Measurements from ENCODE around the gene MVK. TPM values are rescaled to one million over a fixed set of nuclear protein-coding genes. Genes with fewer than 3 reads are reported as not detected.
A peak's percentile ranks its signal among the peaks of the same experiment; 100 is the strongest.
"Not testable (repeated sequence)": the region's sequence is repeated elsewhere in the genome, so short reads cannot be mapped to it uniquely, and the experiment has no call there.

Gene MVK
- total RNA-seq, 1 donor from 2014 or later, result 11.8 TPM

- ATAC-seq, result peak; percentile 90
- DNase-seq (ENCODE audit: missing footprints), result peak; percentile 94
- intact Hi-C loops (cut with DNase I), result loop anchor here (1.0 to 10.0 kb wide), 4 partner anchors 81 to 177 kb away; no protein-coding TSS in a partner anchor
Measured at GRCh38 chr12:109597795-109598427, 24.3 kb downstream of the MVK start.

- ATAC-seq (no peak), DNase-seq (ENCODE audit: missing footprints) (no peak)
- intact Hi-C loops (cut with DNase I), result loop anchor here (5.0 to 10.0 kb wide), 2 partner anchors 81 to 164 kb away; no protein-coding TSS in a partner anchor
Measured at GRCh38 chr12:109598428-109598854, 24.8 kb downstream of the MVK start.

- intact Hi-C loops (cut with DNase I), result loop anchor here (5.0 to 10.0 kb wide), 2 partner anchors 82 to 164 kb away; no protein-coding TSS in a partner anchor
- ATAC-seq (no peak), DNase-seq (ENCODE audit: missing footprints) (no peak)
Measured at GRCh38 chr12:109599087-109599486, 25.5 kb downstream of the MVK start.

GRCh38 chr12:109600481-109600880, 26.9 kb downstream of the MVK start:
- DNase-seq (ENCODE audit: missing footprints) (no peak), ATAC-seq (no peak)
- intact Hi-C loops (cut with DNase I), result no loop called here

GRCh38 chr12:109600995-109601394, 27.4 kb downstream of the MVK start:
- no peak for DNase-seq (ENCODE audit: missing footprints)
- intact Hi-C loops (cut with DNase I), result no loop called here

GRCh38 chr12:109601557-109601956, 28.0 kb downstream of the MVK start:
- intact Hi-C loops (cut with DNase I), result no loop called here
- no peak for ATAC-seq
- no peak for DNase-seq (ENCODE audit: missing footprints)

More at GRCh38 chr12:109600995-109601394, 27.4 kb downstream of the MVK start:
- no peak for ATAC-seq

GRCh38 chr12:109602132-109602531, 28.5 kb downstream of the MVK start:
- DNase-seq (ENCODE audit: missing footprints); ATAC-seq; intact Hi-C loops (cut with DNase I): not testable (repeated sequence)

- DNase-seq (ENCODE audit: missing footprints) (no peak), ATAC-seq (no peak)
- intact Hi-C loops (cut with DNase I), result no loop called here
Measured at GRCh38 chr12:109604132-109604585, 30.6 kb downstream of the MVK start.

GRCh38 chr12:109605016-109605415, 31.4 kb downstream of the MVK start:
- no peak for DNase-seq (ENCODE audit: missing footprints)
- intact Hi-C loops (cut with DNase I), result no loop called here
- no peak for ATAC-seq

GRCh38 chr12:109605599-109606228, 32.1 kb downstream of the MVK start:
- no peak for ATAC-seq
- intact Hi-C loops (cut with DNase I), result no loop called here

GRCh38 chr12:109606320-109607028, 32.9 kb downstream of the MVK start:
- ATAC-seq (peak; percentile 81), DNase-seq (ENCODE audit: missing footprints) (no peak)
- intact Hi-C loops (cut with DNase I), result no loop called here

More at GRCh38 chr12:109605599-109606228, 32.1 kb downstream of the MVK start:
- no peak for DNase-seq (ENCODE audit: missing footprints)

GRCh38 chr12:109607618-109608017, 34.0 kb downstream of the MVK start:
- intact Hi-C loops (cut with DNase I), result no loop called here
- ATAC-seq, result no peak

GRCh38 chr12:109608270-109608669, 34.7 kb downstream of the MVK start:
- DNase-seq (ENCODE audit: missing footprints) (no peak), ATAC-seq (no peak)
- intact Hi-C loops (cut with DNase I), result no loop called here

More at GRCh38 chr12:109607618-109608017, 34.0 kb downstream of the MVK start:
- no peak for DNase-seq (ENCODE audit: missing footprints)

- intact Hi-C loops (cut with DNase I), result no loop called here
- ATAC-seq (no peak), DNase-seq (ENCODE audit: missing footprints) (no peak)
Measured at GRCh38 chr12:109608793-109609192, 35.2 kb downstream of the MVK start.

GRCh38 chr12:109609342-109609741, 35.7 kb downstream of the MVK start:
- ATAC-seq (no peak), DNase-seq (ENCODE audit: missing footprints) (no peak)
- intact Hi-C loops (cut with DNase I), result no loop called here

- DNase-seq (ENCODE audit: missing footprints) (no peak), ATAC-seq (no peak)
- intact Hi-C loops (cut with DNase I), result no loop called here
Measured at GRCh38 chr12:109610523-109610922, 36.9 kb downstream of the MVK start.

GRCh38 chr12:109611223-109611622, 37.6 kb downstream of the MVK start:
- DNase-seq (ENCODE audit: missing footprints), result peak; percentile 3

GRCh38 chr12:109612003-109612402, 38.4 kb downstream of the MVK start:
- intact Hi-C loops (cut with DNase I), result no loop called here
- ATAC-seq (no peak), DNase-seq (ENCODE audit: missing footprints) (no peak)

More at GRCh38 chr12:109611223-109611622, 37.6 kb downstream of the MVK start:
- ATAC-seq, result no peak
- intact Hi-C loops (cut with DNase I), result no loop called here

GRCh38 chr12:109612975-109613502, 39.4 kb downstream of the MVK start:
- ATAC-seq (no peak), DNase-seq (ENCODE audit: missing footprints) (no peak)
- intact Hi-C loops (cut with DNase I), result no loop called here
